HepG2 (cell line): ENCODE measurements around the gene IQCN. TPM values are rescaled to one million over a fixed set of nuclear protein-coding genes. Genes with fewer than 3 reads are reported as not detected.

ENCODE experiments used
- ATAC-seq: fragments of 200-7000 bp; cut with Tn5 transposase; 3 replicates; pipeline ENCODE4 v1.9.1; 2020; ENCODE audit warnings: mild to moderate bottlenecking, moderate library complexity
- BruUV-seq: library from RNA; stranded (reverse); fragments of 400-500 nt; replicated peaks from 2 replicates; lab custom pipeline; 2021; lab: Mats Ljungman, UMichigan
- CTCF ChIA-PET: fragments of 300-600 bp; formaldehyde crosslinking; extraction: SDS; loops from one replicate; lab custom pipeline; 2021; ENCODE audit warnings: low total read pairs, inconsistent platforms, low intra/inter-chr PET ratio; lab: Yijun Ruan, JAX
- POLR2A ChIA-PET: fragments of 350-600 bp; sonication (Branson Sonifier 250); formaldehyde crosslinking; loops from one replicate; lab custom pipeline; 2020; ENCODE audit warnings: antibody characterized with exemption, inconsistent platforms; lab: Yijun Ruan, JAX
- DNase-seq: peaks from one replicate; pipeline ENCODE4 v3.0.0-alpha.2; 2015; ENCODE audit warnings: low spot score
- FAIRE-seq: peaks from 3 replicates; lab custom pipeline; 2011; peaks lifted over from hg19 to GRCh38; lab: Jason Lieb, UNC
- H2AFZ ChIP-seq: one replicate; pipeline ENCODE4 v1.6.1; 2011; ENCODE audit warnings: low read length, inconsistent platforms
- H3K27ac ChIP-seq: fragments of 300-600 bp; 3 replicates; pipeline ENCODE4 v1.8.0; 2011; ENCODE audit warnings: mixed run types, mild to moderate bottlenecking, mixed read lengths, low read length, inconsistent platforms; ENCODE audit not compliant: insufficient read depth; ENCODE audit errors: extremely low read length
- H3K27me3 ChIP-seq, 2 experiments: fragments of 200-600 bp in 1 of 2; 2 replicates in 1 of 2; 3 replicates in 1 of 2; pipeline versions ENCODE4 v1.6.0 to v1.8.0; 2011; ENCODE audit warnings: low read length in 2 of 2, mild to moderate bottlenecking in 2 of 2, moderate library complexity in 2 of 2, inconsistent platforms in 1 of 2; ENCODE audit not compliant: insufficient read depth in 2 of 2, control insufficient read depth in 1 of 2
- H3K36me3 ChIP-seq, 2 experiments: fragments of 200-600 bp in 1 of 2; replicated peaks in 1 of 2; 2 replicates in 1 of 2; 3 replicates in 1 of 2; pipeline versions ENCODE4 v1.5.1 to v1.8.0; 2011; ENCODE audit warnings: low read length in 2 of 2, inconsistent platforms in 1 of 2; ENCODE audit not compliant: insufficient read depth in 2 of 2, control insufficient read depth in 1 of 2
- H3K4me1 ChIP-seq: 2 replicates; pipeline ENCODE4 v1.5.1; 2012; ENCODE audit warnings: low read length, inconsistent platforms; ENCODE audit not compliant: insufficient read depth
- H3K4me2 ChIP-seq: 2 replicates; pipeline ENCODE4 v1.6.0; 2011; ENCODE audit warnings: low read depth, low read length, inconsistent platforms
- H3K4me3 ChIP-seq, 3 experiments: fragments of 200-600 bp in 1 of 3; sonication (generic), shearing (Covaris generic) in 1 of 3; replicated peaks in 1 of 3; 2 replicates each; pipeline ENCODE4 v1.5.1; 2011 to 2016; ENCODE audit warnings: low read length in 3 of 3, inconsistent platforms in 2 of 3, low read depth in 2 of 3, mild to moderate bottlenecking in 2 of 3, control low read depth in 1 of 3, mixed read lengths in 1 of 3; ENCODE audit not compliant: insufficient read depth in 1 of 3
- H3K79me2 ChIP-seq: one replicate; pipeline ENCODE4 v1.6.1; 2011; ENCODE audit warnings: low read length, inconsistent platforms; ENCODE audit not compliant: insufficient read depth
- H3K9ac ChIP-seq: 2 replicates; pipeline ENCODE4 v1.6.0; 2011; ENCODE audit warnings: mild to moderate bottlenecking, low read depth, low read length, inconsistent platforms; ENCODE audit not compliant: insufficient read depth
- H3K9me3 ChIP-seq: 2 replicates; pipeline ENCODE4 v1.5.1; 2012; ENCODE audit warnings: mild to moderate bottlenecking, low read length
- H4K20me1 ChIP-seq: 2 replicates; pipeline ENCODE4 v1.6.0; 2011; ENCODE audit warnings: inconsistent platforms, mild to moderate bottlenecking, low read length, moderate library complexity; ENCODE audit not compliant: insufficient read depth
- ADNP ChIP-seq: sonication (generic); formaldehyde crosslinking; IDR thresholded peaks from 2 replicates; pipeline ENCODE4 v1.4.0; 2020; ENCODE audit warnings: missing genetic modification reagents
- AHR ChIP-seq: IDR thresholded peaks from 2 replicates; pipeline ENCODE4 v1.6.1; 2018; ENCODE audit warnings: missing genetic modification reagents, missing compliant biosample characterization
- ARNTL ChIP-seq: sonication (generic); formaldehyde crosslinking; IDR thresholded peaks from 2 replicates; pipeline ENCODE4 v1.4.0; 2020; ENCODE audit warnings: mild to moderate bottlenecking, missing genetic modification reagents
- ELF4 ChIP-seq: sonication (generic); formaldehyde crosslinking; IDR thresholded peaks from 2 replicates; pipeline ENCODE4 v1.5.0; 2020; ENCODE audit warnings: missing genetic modification reagents, mild to moderate bottlenecking, moderate library complexity, borderline replicate concordance
- GLI4 ChIP-seq: sonication (generic); formaldehyde crosslinking; IDR thresholded peaks from 2 replicates; pipeline ENCODE4 v1.5.1; 2020; ENCODE audit warnings: missing genetic modification reagents, mild to moderate bottlenecking, moderate library complexity, borderline replicate concordance
- GZF1 ChIP-seq: sonication (generic); formaldehyde crosslinking; IDR thresholded peaks from 2 replicates; pipeline ENCODE4 v1.5.1; 2020; ENCODE audit warnings: mild to moderate bottlenecking, missing genetic modification reagents
- ZNF329 ChIP-seq: sonication (generic); formaldehyde crosslinking; IDR thresholded peaks from 2 replicates; pipeline ENCODE4 v1.9.0; 2021; ENCODE audit warnings: low read depth, mild to moderate bottlenecking, missing genetic modification reagents
- ZNF331 ChIP-seq: sonication (generic); formaldehyde crosslinking; IDR thresholded peaks from 2 replicates; pipeline ENCODE4 v1.4.0; 2020; ENCODE audit warnings: missing genetic modification reagents
- ZNF781 ChIP-seq: sonication (generic); formaldehyde crosslinking; IDR thresholded peaks from 2 replicates; pipeline ENCODE4 v1.5.1; 2020; ENCODE audit warnings: borderline replicate concordance, mild to moderate bottlenecking, missing genetic modification reagents; ENCODE audit errors: not compliant biosample characterization
- WGBS: methylation state at CpG from one replicate; pipeline ENCODE4 v1.1.6; 2017; ENCODE audit warnings: low lambda C conversion rate; 5-methylcytosine and 5-hydroxymethylcytosine counted together
- in situ Hi-C: cut with HindIII; loops from 2 replicates; pipeline ENCODE4 v1.10.0; 2017; ENCODE audit warnings: low pct_unique_long_range_greater_than_20kb; ENCODE audit not compliant: extremely low pct_ligation_motif_present
- intact Hi-C: fragments of 100-400 bp; cut with micrococcal nuclease; formaldehyde crosslinking; loops from one replicate; pipeline ENCODE4 v1.10.0; 2022; ENCODE audit not compliant: unreplicated experiment
- polyA plus RNA-seq, 8 experiments: library from polyadenylated mRNA; depleted of rRNA in 3 of 8; stranded (reverse) in 7 of 8; unstranded in 1 of 8; fragments of >200 nt; fragmentation: Illumina TruSeq in 4 of 8; extraction: Trizol in 4 of 8; gene quantifications; 2 replicates each; pipeline versions ENCODE4 v1.2.1 to v1.2.3, GENCODE V29; 2011 to 2016; ENCODE audit warnings: low read depth in 4 of 8, missing spikeins in 1 of 8, mixed read lengths in 1 of 8; ENCODE audit not compliant: insufficient read depth in 1 of 8
- total RNA-seq, 5 experiments: library from RNA; depleted of rRNA; stranded (reverse); fragments of >200 nt; fragmentation: Illumina TruSeq; extraction: Trizol; gene quantifications; 2 replicates each; pipeline ENCODE4 v1.2.3, GENCODE V29; 2016; ENCODE audit warnings: low read depth in 1 of 5
- TF ChIP-seq, protein P1 (sequence below): sonication (generic); formaldehyde crosslinking; IDR thresholded peaks from 2 replicates; pipeline ENCODE4 v1.4.0; 2020; ENCODE audit warnings: mild to moderate bottlenecking, missing genetic modification reagents

Gene IQCN
- total and polyA plus RNA-seq, 2 of the 13 experiments (the other 11 are each of a cell fraction or from before 2014, with no cell fraction given), result 0.04 to 0.18 TPM

- TF ChIP-seq ADNP (no peak), GZF1 (no peak), GLI4 (CRISPR knock-in tag) (no peak), ARNTL (CRISPR knock-in tag) (no peak), ZNF331 (CRISPR knock-in tag) (no peak), ZNF329 (CRISPR knock-in tag) (no peak), ELF4 (CRISPR knock-in tag) (no peak)
- TF ChIP-seq, protein P1, sequence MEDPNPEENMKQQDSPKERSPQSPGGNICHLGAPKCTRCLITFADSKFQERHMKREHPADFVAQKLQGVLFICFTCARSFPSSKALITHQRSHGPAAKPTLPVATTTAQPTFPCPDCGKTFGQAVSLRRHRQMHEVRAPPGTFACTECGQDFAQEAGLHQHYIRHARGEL (CRISPR knock-in tag), result no peak
- TF ChIP-seq, all 625 proteins: peak for 0
- Histone ChIP-seq H3K4me1 (peaks cover 8% of the 10 kb centered on the region), H3K4me3 (no peak overlapping the region), H3K79me2 (no peaks in the 10 kb centered on the region), H4K20me1 (no peaks in the 10 kb centered on the region), H3K4me2 (no peak overlapping the region), H2AFZ (no peak overlapping the region), H3K27ac (no peak overlapping the region), H3K9me3 (no peaks in the 10 kb centered on the region), H3K27me3 (peaks cover 4 to 15% of the 10 kb centered on the region in 2 experiments; a peak in 3 of 5 replicates), H3K9ac (no peak overlapping the region), H3K36me3 (no peaks in the 10 kb centered on the region)
- BruUV-seq, result no TSS peak
- CTCF ChIA-PET, result no interaction called here
- POLR2A ChIA-PET, result no interaction called here
- 91% methylated on average over 7 of the region's 8 CpGs for WGBS
- no peak for ATAC-seq
- no peak for DNase-seq
- no peak for FAIRE-seq
- intact Hi-C loops (no loop called here), in situ Hi-C loops (no loop called here)
Observed at GRCh38 chr19:18216789-18217188, 57.5 kb downstream of the IQCN start.

- in situ Hi-C loops, result no loop called here
- CTCF ChIA-PET, result no interaction called here
- Histone ChIP-seq H3K79me2 (no peaks in the 10 kb centered on the region), H3K4me2 (no peak overlapping the region), H3K4me3 (no peak overlapping the region), H3K4me1 (no peaks in the 10 kb centered on the region), H3K9me3 (no peaks in the 10 kb centered on the region), H3K27ac (no peak overlapping the region), H4K20me1 (no peaks in the 10 kb centered on the region), H3K36me3 (no peaks in the 10 kb centered on the region), H3K9ac (no peak overlapping the region), H2AFZ (no peak overlapping the region), H3K27me3 (peaks cover 2 to 14% of the 10 kb centered on the region in 2 experiments; a peak in 3 of 5 replicates)
- WGBS, result 14% methylated on average over 7 of the region's 7 CpGs
- DNase-seq, result no peak
- TF ChIP-seq AHR (CRISPR knock-in tag), result no peak
- TF ChIP-seq ZNF781 (CRISPR knock-in tag), result no peak
- intact Hi-C loops, result no loop called here
- FAIRE-seq, result no peak
- ATAC-seq, result no peak
- no TSS peak for BruUV-seq
- POLR2A ChIA-PET, result no interaction called here
Observed at GRCh38 chr19:18214779-18215433, 59.3 kb downstream of the IQCN start.
